HG02610 (cell line): ENCODE data around the gene FRMD6.

Source experiments
- ATAC-seq: cut with Tn5 transposase; IDR thresholded peaks from one replicate; pipeline ENCODE4 v1.9.1; 2021; ENCODE audit warnings: mild to moderate bottlenecking, moderate library complexity; ENCODE audit not compliant: unreplicated experiment

The FRMD6 gene

GRCh38 chr14:51651388-51652167 is at the start of gene FRMD6:
FRMD6 (plus strand) TSS chr14:51651910; CDS start chr14:51689837, 37,927 bp downstream.
- ATAC-seq: peak; percentile 77

GRCh38 chr14:51602310-51602709 is 49.4 kb upstream of the FRMD6 start:
- ATAC-seq: no peak

- no peak for ATAC-seq
Observed at GRCh38 chr14:51603495-51603894, 48.2 kb upstream of the FRMD6 start.

GRCh38 chr14:51604073-51604472 is 47.6 kb upstream of the FRMD6 start:
- ATAC-seq: no peak

GRCh38 chr14:51605575-51605974 is 46.1 kb upstream of the FRMD6 start:
- ATAC-seq: no peak

- no peak for ATAC-seq
Observed at GRCh38 chr14:51607711-51608110, 44.0 kb upstream of the FRMD6 start.

- ATAC-seq: no peak
Observed at GRCh38 chr14:51609251-51609954, 42.3 kb upstream of the FRMD6 start.

- peak; percentile 39 for ATAC-seq
Observed at GRCh38 chr14:51609955-51610283, 41.8 kb upstream of the FRMD6 start.

- no peak for ATAC-seq
Observed at GRCh38 chr14:51610771-51611170, 40.9 kb upstream of the FRMD6 start.

GRCh38 chr14:51612449-51612848 is 39.3 kb upstream of the FRMD6 start:
- no peak for ATAC-seq

- ATAC-seq: no peak
Observed at GRCh38 chr14:51613416-51613815, 38.3 kb upstream of the FRMD6 start.

GRCh38 chr14:51614707-51615106 is 37.0 kb upstream of the FRMD6 start:
- ATAC-seq: no peak

GRCh38 chr14:51616256-51616655 is 35.5 kb upstream of the FRMD6 start:
- no peak for ATAC-seq

GRCh38 chr14:51616724-51617409 is 34.8 kb upstream of the FRMD6 start:
- no peak for ATAC-seq

GRCh38 chr14:51619561-51619960 is 32.1 kb upstream of the FRMD6 start:
- no peak for ATAC-seq

- no peak for ATAC-seq
Observed at GRCh38 chr14:51620056-51620455, 31.7 kb upstream of the FRMD6 start.

- no peak for ATAC-seq
Observed at GRCh38 chr14:51621654-51622053, 30.1 kb upstream of the FRMD6 start.

GRCh38 chr14:51622376-51622775 is 29.3 kb upstream of the FRMD6 start:
- ATAC-seq: no peak

- no peak for ATAC-seq
Observed at GRCh38 chr14:51624955-51625569, 26.6 kb upstream of the FRMD6 start.

GRCh38 chr14:51626185-51626584 is 25.5 kb upstream of the FRMD6 start:
- no peak for ATAC-seq

GRCh38 chr14:51626788-51627187 is 24.9 kb upstream of the FRMD6 start:
- no peak for ATAC-seq
